Testis (tissue), 2 donors: ENCODE data around the gene PTPRU.

Source experiments
- POLR2A ChIP-seq: fragments of 450-650 bp; IDR thresholded peaks from one replicate; pipeline ENCODE4 v1.6.1; 2017; ENCODE audit warnings: antibody characterized with exemption, mild to moderate bottlenecking, moderate library complexity
- TF ChIP-seq, protein P1 (sequence below), 3 experiments: fragments of 450-650 bp in 2 of 3; fragments of 200-600 bp in 1 of 3; sonication (generic) in 1 of 3; IDR thresholded peaks; one replicate each; pipeline ENCODE4 v1.5.1; 2016 to 2019; ENCODE audit warnings: antibody characterized with exemption in 3 of 3, mild to moderate bottlenecking in 2 of 3, moderate library complexity in 1 of 3

DNA sequence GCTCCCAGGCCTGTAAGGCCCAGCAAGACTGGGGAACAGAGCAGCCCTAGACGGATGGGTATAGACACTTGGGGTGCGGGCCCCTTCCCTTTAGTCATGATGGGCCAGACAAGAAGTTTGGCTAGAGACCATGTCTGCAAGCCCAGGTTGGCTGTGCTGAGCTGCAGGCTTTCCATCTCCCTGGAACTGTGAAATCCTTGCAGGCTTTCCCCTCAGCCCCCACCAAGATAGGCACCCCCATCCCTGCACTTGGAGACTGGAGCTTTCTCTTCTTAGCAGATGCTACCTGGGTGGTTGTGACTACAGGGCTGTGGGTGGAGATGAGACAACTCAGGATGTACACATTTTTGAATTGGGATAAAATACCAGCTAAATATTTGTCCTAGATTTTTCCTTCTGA lies 110.3 kb downstream of the PTPRU start:
- TF ChIP-seq, protein P1, sequence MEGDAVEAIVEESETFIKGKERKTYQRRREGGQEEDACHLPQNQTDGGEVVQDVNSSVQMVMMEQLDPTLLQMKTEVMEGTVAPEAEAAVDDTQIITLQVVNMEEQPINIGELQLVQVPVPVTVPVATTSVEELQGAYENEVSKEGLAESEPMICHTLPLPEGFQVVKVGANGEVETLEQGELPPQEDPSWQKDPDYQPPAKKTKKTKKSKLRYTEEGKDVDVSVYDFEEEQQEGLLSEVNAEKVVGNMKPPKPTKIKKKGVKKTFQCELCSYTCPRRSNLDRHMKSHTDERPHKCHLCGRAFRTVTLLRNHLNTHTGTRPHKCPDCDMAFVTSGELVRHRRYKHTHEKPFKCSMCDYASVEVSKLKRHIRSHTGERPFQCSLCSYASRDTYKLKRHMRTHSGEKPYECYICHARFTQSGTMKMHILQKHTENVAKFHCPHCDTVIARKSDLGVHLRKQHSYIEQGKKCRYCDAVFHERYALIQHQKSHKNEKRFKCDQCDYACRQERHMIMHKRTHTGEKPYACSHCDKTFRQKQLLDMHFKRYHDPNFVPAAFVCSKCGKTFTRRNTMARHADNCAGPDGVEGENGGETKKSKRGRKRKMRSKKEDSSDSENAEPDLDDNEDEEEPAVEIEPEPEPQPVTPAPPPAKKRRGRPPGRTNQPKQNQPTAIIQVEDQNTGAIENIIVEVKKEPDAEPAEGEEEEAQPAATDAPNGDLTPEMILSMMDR (IDR thresholded peaks at IDR 0.05), result no peak
- TF ChIP-seq POLR2A, result no peak
